Measurements from ENCODE around the gene PALMD. TPM values are rescaled to one million over a fixed set of nuclear protein-coding genes. Genes with fewer than 3 reads are reported as not detected.

PALMD gene
- total and polyA plus RNA-seq, 2 donors (not counting 1 experiment from before 2014, with no cell fraction given): not detected

DNA sequence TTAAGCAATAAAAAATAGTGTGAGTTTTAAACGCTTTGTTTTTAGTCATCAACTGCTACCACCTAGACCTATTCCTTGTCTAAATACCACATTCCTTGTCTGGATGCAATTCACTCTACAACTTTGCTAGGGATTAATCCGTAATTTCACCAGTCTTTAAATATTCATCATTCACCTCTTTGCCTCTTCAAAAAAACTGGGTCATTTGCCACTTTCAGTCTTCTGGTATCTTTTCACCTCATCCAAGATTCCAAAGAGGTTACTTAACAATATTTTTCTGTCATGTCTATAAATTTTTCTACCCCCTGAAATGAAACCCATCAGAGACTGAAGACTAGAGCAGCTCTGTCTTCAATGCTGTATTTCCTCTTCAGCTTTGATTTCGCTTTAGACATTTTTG, 9.5 kb downstream of the PALMD start:
- H3K27me3 ChIP-seq (replicated peaks in 1 of 4; ENCODE audit: control extremely low read depth in 1 of 4, control insufficient read depth in 3 of 4, insufficient read depth in 4 of 4, low read length in 3 of 4): no peaks in the 10 kb centered on the region
- ChIA-PET CTCF (no interaction called here), POLR2A (no interaction called here)
- no peak overlapping the region for H3K9ac ChIP-seq (ENCODE audit: low read length)
- TF ChIP-seq EZH2 (IDR thresholded peaks at IDR 0.05; ENCODE audit: borderline replicate concordance, insufficient read depth, low read depth, low read length, poor library complexity, severe bottlenecking): no peak
- TF ChIP-seq, protein P1, sequence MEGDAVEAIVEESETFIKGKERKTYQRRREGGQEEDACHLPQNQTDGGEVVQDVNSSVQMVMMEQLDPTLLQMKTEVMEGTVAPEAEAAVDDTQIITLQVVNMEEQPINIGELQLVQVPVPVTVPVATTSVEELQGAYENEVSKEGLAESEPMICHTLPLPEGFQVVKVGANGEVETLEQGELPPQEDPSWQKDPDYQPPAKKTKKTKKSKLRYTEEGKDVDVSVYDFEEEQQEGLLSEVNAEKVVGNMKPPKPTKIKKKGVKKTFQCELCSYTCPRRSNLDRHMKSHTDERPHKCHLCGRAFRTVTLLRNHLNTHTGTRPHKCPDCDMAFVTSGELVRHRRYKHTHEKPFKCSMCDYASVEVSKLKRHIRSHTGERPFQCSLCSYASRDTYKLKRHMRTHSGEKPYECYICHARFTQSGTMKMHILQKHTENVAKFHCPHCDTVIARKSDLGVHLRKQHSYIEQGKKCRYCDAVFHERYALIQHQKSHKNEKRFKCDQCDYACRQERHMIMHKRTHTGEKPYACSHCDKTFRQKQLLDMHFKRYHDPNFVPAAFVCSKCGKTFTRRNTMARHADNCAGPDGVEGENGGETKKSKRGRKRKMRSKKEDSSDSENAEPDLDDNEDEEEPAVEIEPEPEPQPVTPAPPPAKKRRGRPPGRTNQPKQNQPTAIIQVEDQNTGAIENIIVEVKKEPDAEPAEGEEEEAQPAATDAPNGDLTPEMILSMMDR (IDR thresholded peaks at IDR 0.05): no peak
- no peak overlapping the region for H3K27ac Mint-ChIP-seq
- no peaks in the 10 kb centered on the region for H3K9me3 ChIP-seq (ENCODE audit: control extremely low read depth in 1 of 3, control insufficient read depth in 2 of 3, insufficient read depth in 1 of 3, low read length in 2 of 3)
- H3K4me3 Mint-ChIP-seq: no peak overlapping the region
- no peaks in the 10 kb centered on the region for H4K20me1 ChIP-seq (ENCODE audit: control insufficient read depth, insufficient read depth, low read length, poor library complexity, severe bottlenecking)
- H3K9me3 Mint-ChIP-seq (ENCODE audit: insufficient read depth): no peaks in the 10 kb centered on the region
- H3K79me2 ChIP-seq (ENCODE audit: control insufficient read depth, insufficient read depth, low read length): no peaks in the 10 kb centered on the region
- no peaks in the 10 kb centered on the region for H3K4me1 Mint-ChIP-seq
- intact Hi-C loops (cut with micrococcal nuclease): no loop called here
- H3K27me3 Mint-ChIP-seq: peaks cover 7% of the 10 kb centered on the region
- DNase-seq (no peak), ATAC-seq (ENCODE audit: low read depth) (no peak)
- H3K4me2 ChIP-seq (replicated peaks; ENCODE audit: low read depth, low read length, poor library complexity, severe bottlenecking): no peak overlapping the region
- H3K36me3 ChIP-seq (replicated peaks in 1 of 2; ENCODE audit: control extremely low read depth in 1 of 2, control insufficient read depth in 1 of 2, extremely low read depth in 1 of 2, insufficient read depth in 2 of 2, low read length in 1 of 2): no peaks in the 10 kb centered on the region
- no peak overlapping the region for H2AFZ ChIP-seq (ENCODE audit: insufficient read depth, low read depth, low read length, poor library complexity, severe bottlenecking)
- H3K27ac ChIP-seq (ENCODE audit: low read length in 2 of 2): no peak overlapping the region
- 100% methylated on average over 1 of the region's 3 CpGs for WGBS (ENCODE audit: insufficient coverage)
- no peak overlapping the region for H3K4me3 ChIP-seq (ENCODE audit: control extremely low read depth in 1 of 5, extremely low read depth in 1 of 5, insufficient read depth in 1 of 5, low read depth in 2 of 5, low read length in 4 of 5)
- H3K4me1 ChIP-seq (ENCODE audit: control insufficient read depth in 2 of 2, insufficient read depth in 2 of 2, low read length in 2 of 2): no peaks in the 10 kb centered on the region

DNA sequence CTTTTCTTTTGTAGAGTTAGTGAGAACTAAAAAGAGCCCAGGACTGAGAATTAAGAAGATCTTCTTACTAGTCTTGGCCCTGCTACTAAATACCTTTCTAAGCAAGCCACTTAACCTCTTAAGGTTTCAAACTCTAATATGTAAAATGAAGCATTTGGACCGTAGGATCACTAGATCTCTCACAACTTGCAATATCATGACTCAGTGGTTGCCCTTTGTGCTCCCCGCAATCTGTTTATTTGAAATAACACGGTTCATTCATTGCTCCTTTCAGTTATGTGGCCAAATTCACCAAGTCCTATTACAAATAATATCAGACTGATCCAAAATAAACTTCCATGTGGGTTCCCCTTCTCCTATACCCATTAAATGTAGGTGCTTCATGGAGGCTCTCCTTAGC, 10.8 kb downstream of the PALMD start:
- Histone ChIP-seq H4K20me1 (ENCODE audit: control insufficient read depth, insufficient read depth, low read length, poor library complexity, severe bottlenecking) (no peaks in the 10 kb centered on the region), H3K36me3 (replicated peaks in 1 of 2; ENCODE audit: control extremely low read depth in 1 of 2, control insufficient read depth in 1 of 2, extremely low read depth in 1 of 2, insufficient read depth in 2 of 2, low read length in 1 of 2) (no peaks in the 10 kb centered on the region), H3K4me3 (ENCODE audit: control extremely low read depth in 1 of 5, extremely low read depth in 1 of 5, insufficient read depth in 1 of 5, low read depth in 2 of 5, low read length in 4 of 5) (no peak overlapping the region), H3K27ac (ENCODE audit: low read length in 2 of 2) (no peak overlapping the region), H3K4me1 (ENCODE audit: control insufficient read depth in 2 of 2, insufficient read depth in 2 of 2, low read length in 2 of 2) (no peaks in the 10 kb centered on the region), H3K9ac (ENCODE audit: low read length) (no peak overlapping the region), H3K9me3 (ENCODE audit: control extremely low read depth in 1 of 3, control insufficient read depth in 2 of 3, insufficient read depth in 1 of 3, low read length in 2 of 3) (no peaks in the 10 kb centered on the region), H2AFZ (ENCODE audit: insufficient read depth, low read depth, low read length, poor library complexity, severe bottlenecking) (no peak overlapping the region), H3K4me2 (replicated peaks; ENCODE audit: low read depth, low read length, poor library complexity, severe bottlenecking) (no peak overlapping the region), H3K79me2 (ENCODE audit: control insufficient read depth, insufficient read depth, low read length) (no peaks in the 10 kb centered on the region), H3K27me3 (replicated peaks in 1 of 4; ENCODE audit: control extremely low read depth in 1 of 4, control insufficient read depth in 3 of 4, insufficient read depth in 4 of 4, low read length in 3 of 4) (no peaks in the 10 kb centered on the region)
- no peak for TF ChIP-seq EZH2 (IDR thresholded peaks at IDR 0.05; ENCODE audit: borderline replicate concordance, insufficient read depth, low read depth, low read length, poor library complexity, severe bottlenecking)
- TF ChIP-seq, protein P1 (IDR thresholded peaks at IDR 0.05): no peak
- 100% methylated on average over 3 of the region's 3 CpGs for WGBS (ENCODE audit: insufficient coverage)
- DNase-seq: no peak
- Mint-ChIP-seq H3K9me3 (ENCODE audit: insufficient read depth) (no peaks in the 10 kb centered on the region), H3K4me3 (no peak overlapping the region), H3K27ac (no peak overlapping the region), H3K4me1 (no peaks in the 10 kb centered on the region), H3K27me3 (peaks cover 7% of the 10 kb centered on the region)
- intact Hi-C loops (cut with micrococcal nuclease): no loop called here
- ChIA-PET CTCF (no interaction called here), POLR2A (no interaction called here)
- ATAC-seq (ENCODE audit: low read depth): no peak
